Prostate gland (tissue), 2 donors: ENCODE measurements around the gene NCOA1. TPM values are rescaled to one million over a fixed set of nuclear protein-coding genes. Genes with fewer than 3 reads are reported as not detected.

Source experiments
- small RNA-seq, 2 donors: library from RNA; depleted of rRNA; stranded (forward); fragments of <200 nt; gene quantifications; one replicate each; pipeline ENCODE3, GENCODE V24; 2016
- total RNA-seq, 2 donors: library from RNA; depleted of rRNA; stranded (reverse); fragments of >200 nt; gene quantifications; one replicate each; pipeline ENCODE4 v1.1.0, GENCODE V29; 2016

The NCOA1 gene
- total RNA-seq, 2 donors from 2014 or later = 24.9 to 72.4 TPM

Small RNA genes lying within 50 kb of the gene (small RNA-seq; reads per million reads assigned to genes)
- 0.10 to 0.37 reads per million in 2 donors for gene RNA5SP88
- gene RNU6-936P = 0 reads per million in 2 donors

Other genes with a start within 250 kb of the NCOA1 start
- gene ITSN2, start 130.7 kb upstream of the NCOA1 start, total RNA-seq = 10 to 100 TPM; 42.8 to 45.7 TPM